Adrenal gland (tissue), 5 donors: ENCODE measurements around the gene PAPSS1.

Source experiments
- POLR2A ChIP-seq, 2 donors: fragments of 450-650 bp; IDR thresholded peaks; one replicate each; pipeline ENCODE4 v1.6.1; 2017; ENCODE audit warnings: antibody characterized with exemption in 2 of 2, mild to moderate bottlenecking in 2 of 2, moderate library complexity in 1 of 2
- TF ChIP-seq, protein P1 (sequence below), 6 experiments: fragments of 450-650 bp in 4 of 6; fragments of 200-600 bp in 2 of 6; sonication (generic) in 1 of 6; IDR thresholded peaks; 1 replicate in 5 of 6; 2 replicates in 1 of 6; pipeline versions ENCODE4 v1.5.1 to v1.8.0; 2016 to 2021; ENCODE audit warnings: antibody characterized with exemption in 6 of 6, mild to moderate bottlenecking in 2 of 6, moderate library complexity in 1 of 6
- donor health status: DM: no; HTN: no; CAD: no.

DNA sequence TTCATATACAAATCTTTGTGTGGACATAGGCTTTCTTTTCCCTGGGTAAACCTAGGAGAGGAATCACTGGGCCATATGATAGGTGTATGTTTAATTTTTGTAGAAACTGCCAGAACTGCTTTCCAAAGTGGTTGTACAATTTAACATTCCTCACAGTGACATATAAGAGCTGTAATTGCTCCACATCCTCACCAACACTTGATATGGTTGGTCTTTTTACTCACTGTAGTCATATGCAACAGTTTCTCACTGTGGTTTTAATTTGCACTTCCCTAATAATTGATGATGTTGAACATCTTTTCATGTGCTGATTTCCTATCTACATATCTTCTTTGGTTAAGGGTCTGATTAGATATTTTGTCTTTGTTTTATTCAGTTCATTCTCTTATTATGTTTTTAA lies 24.5 kb upstream of the PAPSS1 start:
- TF ChIP-seq, protein P1, sequence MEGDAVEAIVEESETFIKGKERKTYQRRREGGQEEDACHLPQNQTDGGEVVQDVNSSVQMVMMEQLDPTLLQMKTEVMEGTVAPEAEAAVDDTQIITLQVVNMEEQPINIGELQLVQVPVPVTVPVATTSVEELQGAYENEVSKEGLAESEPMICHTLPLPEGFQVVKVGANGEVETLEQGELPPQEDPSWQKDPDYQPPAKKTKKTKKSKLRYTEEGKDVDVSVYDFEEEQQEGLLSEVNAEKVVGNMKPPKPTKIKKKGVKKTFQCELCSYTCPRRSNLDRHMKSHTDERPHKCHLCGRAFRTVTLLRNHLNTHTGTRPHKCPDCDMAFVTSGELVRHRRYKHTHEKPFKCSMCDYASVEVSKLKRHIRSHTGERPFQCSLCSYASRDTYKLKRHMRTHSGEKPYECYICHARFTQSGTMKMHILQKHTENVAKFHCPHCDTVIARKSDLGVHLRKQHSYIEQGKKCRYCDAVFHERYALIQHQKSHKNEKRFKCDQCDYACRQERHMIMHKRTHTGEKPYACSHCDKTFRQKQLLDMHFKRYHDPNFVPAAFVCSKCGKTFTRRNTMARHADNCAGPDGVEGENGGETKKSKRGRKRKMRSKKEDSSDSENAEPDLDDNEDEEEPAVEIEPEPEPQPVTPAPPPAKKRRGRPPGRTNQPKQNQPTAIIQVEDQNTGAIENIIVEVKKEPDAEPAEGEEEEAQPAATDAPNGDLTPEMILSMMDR (IDR thresholded peaks at IDR 0.05), result no peak
- TF ChIP-seq POLR2A (IDR thresholded peaks at IDR 0.05), result no peak
